Mesendoderm (in vitro differentiated cells): Measurements from ENCODE around the gene NMS.

Experiments used
- DNase-seq: peaks from one replicate; pipeline ENCODE4 v3.0.0; 2013
- H2AK5ac ChIP-seq: 2 replicates; pipeline ENCODE4 v1.6.1; 2013; ENCODE audit warnings: low read length, inconsistent platforms
- H2BK120ac ChIP-seq: 2 replicates; pipeline ENCODE4 v1.6.1; 2013; ENCODE audit warnings: low read depth, mild to moderate bottlenecking, low read length, moderate library complexity, mixed read lengths
- H2BK15ac ChIP-seq: replicated peaks from 2 replicates; pipeline ENCODE4 v1.6.1; 2013; ENCODE audit warnings: low read depth, mild to moderate bottlenecking, moderate library complexity
- H2BK5ac ChIP-seq: 2 replicates; pipeline ENCODE4 v1.6.1; 2013; ENCODE audit warnings: low read length, inconsistent platforms
- H3K18ac ChIP-seq: 2 replicates; pipeline ENCODE4 v1.6.1; 2013; ENCODE audit warnings: mild to moderate bottlenecking, low read length, mixed read lengths
- H3K23ac ChIP-seq: one replicate; pipeline ENCODE4 v1.6.1; 2013; ENCODE audit warnings: low read length
- H3K27ac ChIP-seq: 2 replicates; pipeline ENCODE4 v1.5.1; 2013; ENCODE audit warnings: low read depth, mild to moderate bottlenecking, inconsistent platforms, low read length, moderate library complexity
- H3K27me3 ChIP-seq: 2 replicates; pipeline ENCODE4 v1.6.1; 2013; ENCODE audit warnings: low read length, control low read depth, mild to moderate bottlenecking, inconsistent platforms; ENCODE audit not compliant: insufficient read depth, poor library complexity
- H3K36me3 ChIP-seq: 2 replicates; pipeline ENCODE4 v1.6.1; 2013; ENCODE audit warnings: low read length, inconsistent platforms; ENCODE audit not compliant: control insufficient read depth, insufficient read depth
- H3K4ac ChIP-seq: one replicate; pipeline ENCODE4 v1.6.1; 2013; ENCODE audit warnings: low read depth, mild to moderate bottlenecking, low read length, moderate library complexity
- H3K4me1 ChIP-seq: 2 replicates; pipeline ENCODE4 v1.6.1; 2013; ENCODE audit warnings: low read depth, low read length, inconsistent platforms; ENCODE audit not compliant: control insufficient read depth
- H3K4me2 ChIP-seq: 2 replicates; pipeline ENCODE4 v1.6.1; 2013; ENCODE audit warnings: low read length
- H3K4me3 ChIP-seq: 2 replicates; pipeline ENCODE4 v1.5.1; 2013; ENCODE audit warnings: mild to moderate bottlenecking, low read length
- H3K56ac ChIP-seq: one replicate; pipeline ENCODE4 v1.6.1; 2013; ENCODE audit warnings: low read length
- H3K79me1 ChIP-seq: 2 replicates; pipeline ENCODE4 v1.6.1; 2013; ENCODE audit warnings: low read length, inconsistent platforms
- H3K79me2 ChIP-seq: 2 replicates; pipeline ENCODE4 v1.6.1; 2013; ENCODE audit warnings: mild to moderate bottlenecking, low read length; ENCODE audit not compliant: control insufficient read depth, insufficient read depth
- H3K9ac ChIP-seq: 2 replicates; pipeline ENCODE4 v1.6.1; 2013; ENCODE audit warnings: low read length, inconsistent platforms
- H4K5ac ChIP-seq: one replicate; pipeline ENCODE4 v1.6.1; 2013; ENCODE audit warnings: low read length
- H4K8ac ChIP-seq: one replicate; pipeline ENCODE4 v1.6.1; 2013; ENCODE audit warnings: low read depth, mild to moderate bottlenecking, control low read depth, low read length, moderate library complexity
- WGBS: extraction: QIAGEN DNeasy Blood & Tissue Kit; methylation state at CpG from one replicate; pipeline ENCODE4 v1.1.7; 2013; ENCODE audit warnings: low lambda C conversion rate, missing lambda C conversion rate; ENCODE audit not compliant: insufficient coverage; ENCODE audit errors: extremely low coverage; 5-methylcytosine and 5-hydroxymethylcytosine counted together

NMS gene

GRCh38 chr2:100460904-100461530 is 9.3 kb upstream of the NMS start:
- no peak overlapping the region for H3K27ac ChIP-seq
- no peak overlapping the region for H2BK120ac ChIP-seq
- H2AK5ac ChIP-seq: no peak overlapping the region
- H3K56ac ChIP-seq: no peak overlapping the region
- no peaks in the 10 kb centered on the region for H3K27me3 ChIP-seq
- DNase-seq: no peak
- no peaks in the 10 kb centered on the region for H3K36me3 ChIP-seq
- H3K18ac ChIP-seq: no peak overlapping the region
- no peak overlapping the region for H3K4me2 ChIP-seq
- H2BK15ac ChIP-seq: no peak overlapping the region
- H4K8ac ChIP-seq: no peak overlapping the region
- no peaks in the 10 kb centered on the region for H3K79me1 ChIP-seq
- no peak overlapping the region for H3K4me3 ChIP-seq
- no peak overlapping the region for H3K4ac ChIP-seq
- H4K5ac ChIP-seq: no peak overlapping the region
- H3K9ac ChIP-seq: no peak overlapping the region
- H2BK5ac ChIP-seq: no peak overlapping the region
- no peaks in the 10 kb centered on the region for H3K79me2 ChIP-seq
- H3K23ac ChIP-seq: no peak overlapping the region
- H3K4me1 ChIP-seq: no peaks in the 10 kb centered on the region
- WGBS: no CpG with 5 or more reads among the region's 1 CpG

- no peak overlapping the region for H3K27ac ChIP-seq
- H3K27me3 ChIP-seq: no peaks in the 10 kb centered on the region
These were observed 724 bp downstream of the NMS start for GRCh38 chr2:100470898-100471514.

GRCh38 chr2:100476606-100477005 is 6.3 kb downstream of the NMS start:
- no peak overlapping the region for H2BK120ac ChIP-seq
- no peak for DNase-seq
- H3K18ac ChIP-seq: no peak overlapping the region
- H3K4me3 ChIP-seq: no peak overlapping the region
- H3K9ac ChIP-seq: no peak overlapping the region
- no peak overlapping the region for H2BK15ac ChIP-seq
- H4K8ac ChIP-seq: no peak overlapping the region
- no peaks in the 10 kb centered on the region for H3K4me1 ChIP-seq
- no peaks in the 10 kb centered on the region for H3K36me3 ChIP-seq
- H2AK5ac ChIP-seq: no peak overlapping the region
- no peak overlapping the region for H3K4ac ChIP-seq
- H3K79me1 ChIP-seq: no peaks in the 10 kb centered on the region
- no peak overlapping the region for H3K56ac ChIP-seq
- no CpG with 5 or more reads among the region's 8 CpGs for WGBS
- H4K5ac ChIP-seq: no peak overlapping the region
- no peaks in the 10 kb centered on the region for H3K79me2 ChIP-seq
- H2BK5ac ChIP-seq: no peak overlapping the region
- no peaks in the 10 kb centered on the region for H3K27me3 ChIP-seq
- no peak overlapping the region for H3K4me2 ChIP-seq
- H3K27ac ChIP-seq: no peak overlapping the region
- H3K23ac ChIP-seq: no peak overlapping the region

More at GRCh38 chr2:100470898-100471514, 724 bp downstream of the NMS start:
- Histone ChIP-seq H3K4me3 (no peak overlapping the region), H2AK5ac (no peak overlapping the region), H2BK15ac (no peak overlapping the region), H3K9ac (no peak overlapping the region), H3K79me1 (no peaks in the 10 kb centered on the region), H3K79me2 (no peaks in the 10 kb centered on the region), H3K4me2 (no peak overlapping the region), H2BK120ac (no peak overlapping the region), H3K23ac (no peak overlapping the region), H2BK5ac (no peak overlapping the region), H3K36me3 (no peaks in the 10 kb centered on the region), H3K56ac (no peak overlapping the region), H4K5ac (no peak overlapping the region), H4K8ac (no peak overlapping the region), H3K4me1 (no peaks in the 10 kb centered on the region), H3K4ac (no peak overlapping the region), H3K18ac (no peak overlapping the region)
- peak; percentile 56 for DNase-seq
- no CpG with 5 or more reads among the region's 16 CpGs for WGBS

DNA sequence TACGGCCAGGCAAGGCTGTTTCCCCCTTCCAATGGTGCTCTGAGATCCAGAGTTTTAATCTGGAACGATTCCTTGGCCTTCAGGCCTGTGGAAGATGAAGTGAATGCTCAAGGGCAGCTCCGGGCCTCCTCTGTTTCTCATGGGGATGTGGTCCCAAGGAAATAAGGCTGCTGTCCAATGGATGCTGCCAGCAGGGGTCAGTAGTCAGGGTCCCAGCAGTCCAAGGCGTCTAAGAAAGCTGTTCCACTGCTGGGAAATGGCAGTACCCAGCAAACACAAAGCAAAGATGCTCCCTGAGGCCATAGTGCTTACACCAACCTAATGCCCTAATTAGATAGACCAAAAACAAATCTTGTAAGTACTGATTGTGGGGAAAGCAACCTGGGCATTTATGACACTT is 12.5 kb downstream of the NMS start:
- Histone ChIP-seq H3K4me2 (no peak overlapping the region), H3K9ac (no peak overlapping the region), H2BK15ac (no peak overlapping the region), H3K79me1 (no peaks in the 10 kb centered on the region), H3K18ac (no peak overlapping the region), H3K27ac (no peak overlapping the region), H3K4ac (no peak overlapping the region), H4K5ac (no peak overlapping the region), H3K4me3 (no peak overlapping the region), H2BK120ac (no peak overlapping the region), H4K8ac (no peak overlapping the region), H3K23ac (no peak overlapping the region), H3K36me3 (no peaks in the 10 kb centered on the region), H3K4me1 (no peaks in the 10 kb centered on the region), H3K79me2 (no peaks in the 10 kb centered on the region), H2BK5ac (no peak overlapping the region), H3K27me3 (no peaks in the 10 kb centered on the region), H3K56ac (no peak overlapping the region), H2AK5ac (no peak overlapping the region)
- peak; percentile 43 for DNase-seq
- WGBS: no CpG with 5 or more reads among the region's 4 CpGs

DNA sequence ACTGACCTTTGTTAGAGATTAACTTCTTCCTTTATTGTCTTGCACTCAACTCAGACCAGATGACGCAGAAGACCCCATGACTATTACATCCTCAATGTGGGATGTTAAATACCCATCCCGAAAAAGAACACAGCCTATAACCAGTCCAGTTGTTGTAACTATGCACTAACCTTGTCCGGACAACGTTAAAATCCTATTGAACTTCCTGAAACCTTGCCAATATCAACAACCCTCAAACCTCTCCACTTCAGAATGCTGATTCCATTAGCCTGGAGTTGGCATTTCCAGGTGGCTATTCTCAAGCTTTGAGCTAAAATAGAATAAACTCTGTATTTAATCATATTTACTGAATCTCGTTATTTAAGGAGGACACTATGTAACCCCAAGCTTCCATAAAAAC is 13.6 kb downstream of the NMS start:
- Histone ChIP-seq H3K27me3 (no peaks in the 10 kb centered on the region), H3K23ac (no peak overlapping the region), H3K79me2 (no peaks in the 10 kb centered on the region), H3K4me3 (no peak overlapping the region), H3K79me1 (no peaks in the 10 kb centered on the region), H3K4me2 (no peak overlapping the region), H2AK5ac (no peak overlapping the region), H3K36me3 (no peaks in the 10 kb centered on the region), H3K27ac (no peak overlapping the region), H4K5ac (no peak overlapping the region), H3K9ac (no peak overlapping the region), H4K8ac (no peak overlapping the region), H2BK5ac (no peak overlapping the region), H3K56ac (no peak overlapping the region), H3K4me1 (no peaks in the 10 kb centered on the region), H3K4ac (no peak overlapping the region), H2BK15ac (no peak overlapping the region), H3K18ac (no peak overlapping the region), H2BK120ac (no peak overlapping the region)
- no peak for DNase-seq
- WGBS: no CpG with 5 or more reads among the region's 5 CpGs

- Histone ChIP-seq H3K79me2 (no peaks in the 10 kb centered on the region), H3K27ac (no peak overlapping the region), H2BK15ac (no peak overlapping the region), H3K79me1 (no peaks in the 10 kb centered on the region), H3K9ac (no peak overlapping the region), H3K4ac (no peak overlapping the region), H3K56ac (no peak overlapping the region), H3K4me2 (no peak overlapping the region), H3K23ac (no peak overlapping the region), H3K36me3 (no peaks in the 10 kb centered on the region), H4K8ac (no peak overlapping the region), H3K4me1 (no peaks in the 10 kb centered on the region), H3K4me3 (no peak overlapping the region), H3K18ac (no peak overlapping the region), H4K5ac (no peak overlapping the region), H2BK5ac (no peak overlapping the region), H2AK5ac (no peak overlapping the region), H2BK120ac (no peak overlapping the region), H3K27me3 (no peaks in the 10 kb centered on the region)
- no peak for DNase-seq
- WGBS: no CpG with 5 or more reads among the region's 5 CpGs
These were observed 14.1 kb downstream of the NMS start for GRCh38 chr2:100484390-100484789.
